Hematopoietic multipotent progenitor cell treated with erythropoietin and hydrocortisone succinate and interleukin-3 and kit ligand, for 17 days (in vitro differentiated cells): ENCODE data around the gene FAM98C.

Source experiments
- DNase-seq: peaks from one replicate; pipeline ENCODE4 v3.0.0-alpha.2; 2015; ENCODE audit warnings: low spot score

The FAM98C gene

GRCh38 chr19:38457202-38457601 is 54.3 kb downstream of the FAM98C start:
- DNase-seq = no peak

- DNase-seq = no peak
Observed at GRCh38 chr19:38457690-38458405, 55.0 kb downstream of the FAM98C start.
